ENCODE measurements around the gene URB1.

URB1 gene

GRCh38 chr21:32335601-32336575 is 56.9 kb downstream of the URB1 start:
- DNase-seq: no peak
- no peak for TF ChIP-seq GATA1 (IDR thresholded peaks at IDR 0.05; ENCODE audit: low read depth, low read length)
- TF ChIP-seq POLR2A (IDR thresholded peaks at IDR 0.05; ENCODE audit: low read length): no peak

- no peak for TF ChIP-seq GATA1 (IDR thresholded peaks at IDR 0.05; ENCODE audit: low read depth, low read length)
- TF ChIP-seq POLR2A (IDR thresholded peaks at IDR 0.05; ENCODE audit: low read length): no peak
- DNase-seq: no peak
Measured at GRCh38 chr21:32334980-32335531, 57.8 kb downstream of the URB1 start.

GRCh38 chr21:32333953-32334673 is 58.7 kb downstream of the URB1 start:
- DNase-seq: no peak
- TF ChIP-seq POLR2A (IDR thresholded peaks at IDR 0.05; ENCODE audit: low read length) (no peak), GATA1 (IDR thresholded peaks at IDR 0.05; ENCODE audit: low read depth, low read length) (no peak)

- DNase-seq: no peak
- no peak for TF ChIP-seq GATA1 (IDR thresholded peaks at IDR 0.05; ENCODE audit: low read depth, low read length)
Measured at GRCh38 chr21:32332463-32332951, 60.3 kb downstream of the URB1 start.

GRCh38 chr21:32331444-32332305 is 61.1 kb downstream of the URB1 start:
- no peak for TF ChIP-seq GATA1 (IDR thresholded peaks at IDR 0.05; ENCODE audit: low read depth, low read length)
- TF ChIP-seq POLR2A (IDR thresholded peaks at IDR 0.05; ENCODE audit: low read length): no peak
- no peak for DNase-seq

GRCh38 chr21:32330784-32331311 is 62.0 kb downstream of the URB1 start:
- no peak for DNase-seq
- TF ChIP-seq POLR2A (IDR thresholded peaks at IDR 0.05; ENCODE audit: low read length): no peak
- no peak for TF ChIP-seq GATA1 (IDR thresholded peaks at IDR 0.05; ENCODE audit: low read depth, low read length)

- DNase-seq: no peak
- TF ChIP-seq POLR2A (IDR thresholded peaks at IDR 0.05; ENCODE audit: low read length) (no peak), GATA1 (IDR thresholded peaks at IDR 0.05; ENCODE audit: low read depth, low read length) (no peak)
Measured at GRCh38 chr21:32329776-32330175, 63.0 kb downstream of the URB1 start.

GRCh38 chr21:32329331-32329730 is 63.5 kb downstream of the URB1 start:
- DNase-seq: no peak
- TF ChIP-seq GATA1 (IDR thresholded peaks at IDR 0.05; ENCODE audit: low read depth, low read length): no peak
- no peak for TF ChIP-seq POLR2A (IDR thresholded peaks at IDR 0.05; ENCODE audit: low read length)

GRCh38 chr21:32328595-32328994 is 64.2 kb downstream of the URB1 start:
- DNase-seq: no peak
- TF ChIP-seq GATA1 (IDR thresholded peaks at IDR 0.05; ENCODE audit: low read depth, low read length): no peak
- TF ChIP-seq POLR2A (IDR thresholded peaks at IDR 0.05; ENCODE audit: low read length): no peak

GRCh38 chr21:32325706-32326105 is 67.1 kb downstream of the URB1 start:
- DNase-seq: no peak
- TF ChIP-seq POLR2A (IDR thresholded peaks at IDR 0.05; ENCODE audit: low read length): no peak
- TF ChIP-seq GATA1 (IDR thresholded peaks at IDR 0.05; ENCODE audit: low read depth, low read length): no peak

GRCh38 chr21:32322676-32323075 is 70.1 kb downstream of the URB1 start:
- no peak for DNase-seq
- TF ChIP-seq POLR2A (IDR thresholded peaks at IDR 0.05; ENCODE audit: low read length) (no peak), GATA1 (IDR thresholded peaks at IDR 0.05; ENCODE audit: low read depth, low read length) (no peak)

GRCh38 chr21:32322103-32322502 is 70.7 kb downstream of the URB1 start:
- TF ChIP-seq POLR2A (IDR thresholded peaks at IDR 0.05; ENCODE audit: low read length) (no peak), GATA1 (IDR thresholded peaks at IDR 0.05; ENCODE audit: low read depth, low read length) (no peak)
- DNase-seq: no peak

GRCh38 chr21:32321480-32321879 is 71.3 kb downstream of the URB1 start:
- DNase-seq: no peak
- no peak for TF ChIP-seq GATA1 (IDR thresholded peaks at IDR 0.05; ENCODE audit: low read depth, low read length)

Measured in erythroblast (primary cell).